Neural cell (in vitro differentiated cells): ENCODE data around the gene MINDY4. TPM values are rescaled to one million over a fixed set of nuclear protein-coding genes. Genes with fewer than 3 reads are reported as not detected.

Experiments used
- H2AFZ ChIP-seq: fragments of 200-600, 300-800 bp; sonication (generic), shearing (Covaris generic); 2 replicates; pipeline ENCODE4 v1.6.0; 2014; ENCODE audit warnings: low read depth, mild to moderate bottlenecking, antibody characterized with exemption, low read length, moderate library complexity
- H3F3A ChIP-seq: fragments of 200-600 bp; shearing (Covaris generic); 2 replicates; pipeline ENCODE4 v1.6.1; 2016; ENCODE audit warnings: mild to moderate bottlenecking, moderate library complexity, mixed read lengths, antibody characterized with exemption, low read length; ENCODE audit not compliant: insufficient read depth, poor library complexity, severe bottlenecking
- H3K27ac ChIP-seq: fragments of 200-600, 300-800 bp; sonication (generic), shearing (Covaris generic); 2 replicates; pipeline ENCODE4 v1.5.1; 2014; ENCODE audit warnings: mild to moderate bottlenecking, low read length, moderate library complexity
- H3K27me3 ChIP-seq: fragments of 300-800, 200-600 bp; sonication (generic), shearing (Covaris generic); 2 replicates; pipeline ENCODE4 v1.6.0; 2014; ENCODE audit warnings: mild to moderate bottlenecking, low read depth, low read length, moderate library complexity; ENCODE audit not compliant: insufficient read depth
- H3K36me3 ChIP-seq: fragments of 300-800, 200-600 bp; sonication (generic), shearing (Covaris generic); 2 replicates; pipeline ENCODE4 v1.5.1; 2014; ENCODE audit warnings: mild to moderate bottlenecking, antibody characterized with exemption, low read length, moderate library complexity; ENCODE audit not compliant: insufficient read depth
- H3K4me2 ChIP-seq: fragments of 300-800, 200-600 bp; sonication (generic), shearing (Covaris generic); 2 replicates; pipeline ENCODE4 v1.6.0; 2014; ENCODE audit warnings: mild to moderate bottlenecking, low read length
- H3K4me3 ChIP-seq: fragments of 300-800, 200-600 bp; sonication (generic), shearing (Covaris generic); 2 replicates; pipeline ENCODE4 v1.5.1; 2014; ENCODE audit warnings: mild to moderate bottlenecking, low read length, moderate library complexity
- H3K79me2 ChIP-seq: fragments of 200-600 bp; shearing (Covaris generic); replicated peaks from 2 replicates; pipeline ENCODE4 v1.6.0; 2014; ENCODE audit warnings: mild to moderate bottlenecking, low read length, moderate library complexity; ENCODE audit not compliant: insufficient read depth
- H3K9ac ChIP-seq: fragments of 300-800, 200-600 bp; sonication (generic), shearing (Covaris generic); 2 replicates; pipeline ENCODE4 v1.6.1; 2016; ENCODE audit warnings: mild to moderate bottlenecking, low read length, mixed read lengths
- H3K9me2 ChIP-seq: fragments of 200-600 bp; shearing (Covaris generic); 2 replicates; pipeline ENCODE4 v1.6.1; 2016; ENCODE audit warnings: mild to moderate bottlenecking, low read length, mixed read lengths; ENCODE audit not compliant: insufficient read depth
- H3K9me3 ChIP-seq: fragments of 200-600, 300-800 bp; sonication (generic), shearing (Covaris generic); 2 replicates; pipeline ENCODE4 v1.6.1; 2016; ENCODE audit warnings: mild to moderate bottlenecking, mixed run types, low read length, moderate library complexity, mixed read lengths
- H4K20me1 ChIP-seq: fragments of 200-600 bp; shearing (Covaris generic); 2 replicates; pipeline ENCODE4 v1.6.1; 2016; ENCODE audit warnings: mild to moderate bottlenecking, mixed run types; ENCODE audit not compliant: insufficient read depth
- EP300 ChIP-seq: fragments of 450-650 bp; conservative IDR thresholded peaks from 2 replicates; pipeline ENCODE4 v1.6.1; 2014; ENCODE audit warnings: antibody characterized with exemption, mild to moderate bottlenecking, moderate library complexity; ENCODE audit not compliant: poor library complexity, severe bottlenecking
- EZH2 ChIP-seq: fragments of 200-600, 300-800 bp; shearing (Covaris generic), sonication (generic); IDR thresholded peaks from 2 replicates; pipeline ENCODE4 v1.6.1; 2014; ENCODE audit warnings: antibody characterized with exemption, low read length, borderline replicate concordance, mild to moderate bottlenecking; ENCODE audit not compliant: insufficient read depth, poor library complexity, severe bottlenecking
- MXI1 ChIP-seq: fragments of 450-650 bp; conservative IDR thresholded peaks from 2 replicates; pipeline ENCODE4 v1.6.1; 2014; ENCODE audit warnings: antibody characterized with exemption, mild to moderate bottlenecking; ENCODE audit not compliant: poor library complexity, severe bottlenecking
- POLR2AphosphoS5 ChIP-seq: IDR thresholded peaks from 2 replicates; pipeline ENCODE4 v1.6.1; 2012
- RAD21 ChIP-seq: fragments of 450-650 bp; conservative IDR thresholded peaks from 2 replicates; pipeline ENCODE4 v1.6.1; 2014; ENCODE audit warnings: antibody characterized with exemption, mild to moderate bottlenecking, moderate library complexity
- SMC3 ChIP-seq: fragments of 450-650 bp; conservative IDR thresholded peaks from 2 replicates; pipeline ENCODE4 v1.6.1; 2014; ENCODE audit warnings: antibody characterized with exemption, mild to moderate bottlenecking, moderate library complexity; ENCODE audit not compliant: poor library complexity
- TAF1 ChIP-seq: IDR thresholded peaks from 2 replicates; pipeline ENCODE4 v1.6.1; 2012; ENCODE audit warnings: low read depth
- polyA plus RNA-seq: library from polyadenylated mRNA; depleted of rRNA; stranded (reverse); fragments of >200 nt; gene quantifications from 2 replicates; pipeline ENCODE4 v1.2.3, GENCODE V29; 2014
- TF ChIP-seq, protein P1 (sequence below): fragments of 450-650 bp; IDR thresholded peaks from 2 replicates; pipeline ENCODE4 v1.5.1; 2014; ENCODE audit warnings: antibody characterized with exemption, mild to moderate bottlenecking, moderate library complexity; ENCODE audit not compliant: poor library complexity, severe bottlenecking
- TF ChIP-seq, protein P2 (sequence below): IDR thresholded peaks from 2 replicates; pipeline ENCODE4 v1.6.1; 2012; ENCODE audit warnings: borderline replicate concordance

MINDY4 gene
- polyA plus RNA-seq, 1 donor from 2014 or later: 1.0 TPM

DNA sequence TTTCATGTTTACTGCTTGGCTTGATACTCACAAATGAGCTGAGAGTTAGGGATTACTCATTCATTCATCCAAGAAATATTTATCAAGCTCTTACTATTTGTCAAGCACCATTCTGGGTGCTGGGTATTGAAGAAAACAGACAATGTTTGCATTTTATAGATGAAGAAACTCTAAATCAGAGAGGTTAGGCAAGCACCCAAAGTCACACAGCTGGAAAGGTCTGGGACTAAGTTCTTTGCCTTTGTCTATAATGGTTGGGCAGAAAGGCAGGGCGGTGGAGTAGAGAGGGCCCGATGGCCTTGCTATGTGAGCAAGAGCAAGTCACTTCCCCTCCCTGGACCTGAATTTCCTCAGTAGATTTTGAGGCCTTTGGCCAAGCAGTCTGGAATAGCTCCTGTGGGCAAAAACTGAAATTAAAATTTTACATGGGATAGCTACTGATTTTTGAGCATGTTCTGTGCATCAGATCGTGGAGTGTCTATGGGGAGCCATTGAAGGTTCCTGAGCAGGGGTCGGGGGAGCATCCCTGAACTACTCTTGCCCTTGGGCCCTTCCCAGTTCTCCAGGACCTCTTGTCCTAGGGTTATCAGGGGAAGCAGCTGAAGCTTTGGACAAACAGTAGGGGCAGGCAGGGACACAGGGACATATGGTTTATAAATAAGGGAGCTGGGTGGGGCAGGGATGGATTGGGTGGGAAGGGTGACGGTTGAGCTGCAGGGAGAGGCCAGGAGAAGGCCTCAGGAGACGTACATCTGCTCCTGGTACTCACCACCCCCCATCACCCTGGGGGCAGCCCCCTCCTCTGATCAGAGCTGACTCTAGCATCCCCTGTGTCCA lies 163.7 kb downstream of the MINDY4 start:
- Histone ChIP-seq H2AFZ (no peak overlapping the region), H3K79me2 (no peaks in the 10 kb centered on the region), H3K36me3 (no peaks in the 10 kb centered on the region), H3K9ac (no peak overlapping the region), H3K9me2 (no peaks in the 10 kb centered on the region), H3K27me3 (no peaks in the 10 kb centered on the region), H3K4me2 (no peak overlapping the region), H3K4me3 (no peak overlapping the region), H4K20me1 (no peaks in the 10 kb centered on the region), H3K9me3 (no peaks in the 10 kb centered on the region), H3K27ac (no peak overlapping the region), H3F3A (no peaks in the 10 kb centered on the region)
- TF ChIP-seq, protein P1, sequence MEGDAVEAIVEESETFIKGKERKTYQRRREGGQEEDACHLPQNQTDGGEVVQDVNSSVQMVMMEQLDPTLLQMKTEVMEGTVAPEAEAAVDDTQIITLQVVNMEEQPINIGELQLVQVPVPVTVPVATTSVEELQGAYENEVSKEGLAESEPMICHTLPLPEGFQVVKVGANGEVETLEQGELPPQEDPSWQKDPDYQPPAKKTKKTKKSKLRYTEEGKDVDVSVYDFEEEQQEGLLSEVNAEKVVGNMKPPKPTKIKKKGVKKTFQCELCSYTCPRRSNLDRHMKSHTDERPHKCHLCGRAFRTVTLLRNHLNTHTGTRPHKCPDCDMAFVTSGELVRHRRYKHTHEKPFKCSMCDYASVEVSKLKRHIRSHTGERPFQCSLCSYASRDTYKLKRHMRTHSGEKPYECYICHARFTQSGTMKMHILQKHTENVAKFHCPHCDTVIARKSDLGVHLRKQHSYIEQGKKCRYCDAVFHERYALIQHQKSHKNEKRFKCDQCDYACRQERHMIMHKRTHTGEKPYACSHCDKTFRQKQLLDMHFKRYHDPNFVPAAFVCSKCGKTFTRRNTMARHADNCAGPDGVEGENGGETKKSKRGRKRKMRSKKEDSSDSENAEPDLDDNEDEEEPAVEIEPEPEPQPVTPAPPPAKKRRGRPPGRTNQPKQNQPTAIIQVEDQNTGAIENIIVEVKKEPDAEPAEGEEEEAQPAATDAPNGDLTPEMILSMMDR: no peak
- TF ChIP-seq EZH2 (no peak), MXI1 (no peak), RAD21 (no peak), POLR2AphosphoS5 (no peak), SMC3 (no peak), EP300 (no peak), TAF1 (no peak)
- TF ChIP-seq, protein P2, sequence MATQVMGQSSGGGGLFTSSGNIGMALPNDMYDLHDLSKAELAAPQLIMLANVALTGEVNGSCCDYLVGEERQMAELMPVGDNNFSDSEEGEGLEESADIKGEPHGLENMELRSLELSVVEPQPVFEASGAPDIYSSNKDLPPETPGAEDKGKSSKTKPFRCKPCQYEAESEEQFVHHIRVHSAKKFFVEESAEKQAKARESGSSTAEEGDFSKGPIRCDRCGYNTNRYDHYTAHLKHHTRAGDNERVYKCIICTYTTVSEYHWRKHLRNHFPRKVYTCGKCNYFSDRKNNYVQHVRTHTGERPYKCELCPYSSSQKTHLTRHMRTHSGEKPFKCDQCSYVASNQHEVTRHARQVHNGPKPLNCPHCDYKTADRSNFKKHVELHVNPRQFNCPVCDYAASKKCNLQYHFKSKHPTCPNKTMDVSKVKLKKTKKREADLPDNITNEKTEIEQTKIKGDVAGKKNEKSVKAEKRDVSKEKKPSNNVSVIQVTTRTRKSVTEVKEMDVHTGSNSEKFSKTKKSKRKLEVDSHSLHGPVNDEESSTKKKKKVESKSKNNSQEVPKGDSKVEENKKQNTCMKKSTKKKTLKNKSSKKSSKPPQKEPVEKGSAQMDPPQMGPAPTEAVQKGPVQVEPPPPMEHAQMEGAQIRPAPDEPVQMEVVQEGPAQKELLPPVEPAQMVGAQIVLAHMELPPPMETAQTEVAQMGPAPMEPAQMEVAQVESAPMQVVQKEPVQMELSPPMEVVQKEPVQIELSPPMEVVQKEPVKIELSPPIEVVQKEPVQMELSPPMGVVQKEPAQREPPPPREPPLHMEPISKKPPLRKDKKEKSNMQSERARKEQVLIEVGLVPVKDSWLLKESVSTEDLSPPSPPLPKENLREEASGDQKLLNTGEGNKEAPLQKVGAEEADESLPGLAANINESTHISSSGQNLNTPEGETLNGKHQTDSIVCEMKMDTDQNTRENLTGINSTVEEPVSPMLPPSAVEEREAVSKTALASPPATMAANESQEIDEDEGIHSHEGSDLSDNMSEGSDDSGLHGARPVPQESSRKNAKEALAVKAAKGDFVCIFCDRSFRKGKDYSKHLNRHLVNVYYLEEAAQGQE: no peak

DNA sequence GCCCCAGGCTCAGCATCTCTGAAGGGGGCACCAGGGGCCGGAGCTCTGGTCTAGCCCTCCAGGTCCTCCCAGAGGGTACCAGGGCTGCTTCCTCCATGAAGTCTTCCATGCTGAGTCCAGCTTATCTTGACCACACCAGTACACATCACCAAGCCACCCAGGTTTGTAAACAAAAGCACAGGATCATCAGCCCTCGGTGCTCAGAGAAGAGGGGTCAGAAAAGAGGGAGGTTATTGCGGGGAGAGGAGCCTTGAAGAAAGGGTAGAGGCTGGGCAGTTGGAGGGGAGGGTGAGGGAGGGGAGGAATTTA lies 164.3 kb downstream of the MINDY4 start:
- Histone ChIP-seq H3F3A (no peaks in the 10 kb centered on the region), H4K20me1 (no peaks in the 10 kb centered on the region), H3K79me2 (no peaks in the 10 kb centered on the region), H3K27ac (no peak overlapping the region), H3K9me3 (no peaks in the 10 kb centered on the region), H3K4me2 (no peak overlapping the region), H3K36me3 (no peaks in the 10 kb centered on the region), H3K9ac (no peak overlapping the region), H3K9me2 (no peaks in the 10 kb centered on the region), H3K27me3 (no peaks in the 10 kb centered on the region), H2AFZ (no peak overlapping the region), H3K4me3 (no peak overlapping the region)
- no peak for TF ChIP-seq MXI1
- TF ChIP-seq, protein P2: no peak
- TF ChIP-seq TAF1: no peak
- TF ChIP-seq SMC3: no peak
- no peak for TF ChIP-seq RAD21
- TF ChIP-seq EP300: no peak
- no peak for TF ChIP-seq POLR2AphosphoS5
- TF ChIP-seq, protein P1: no peak
- no peak for TF ChIP-seq EZH2
